K562 (cell line): Measurements from ENCODE around the gene RXRA. TPM values are rescaled to one million over a fixed set of nuclear protein-coding genes. Genes with fewer than 3 reads are reported as not detected.

Experiments used
- ATAC-seq: fragments of 200-7000 bp; cut with Tn5 transposase; 3 replicates; pipeline ENCODE4 v1.9.1; 2020; ENCODE audit warnings: moderate library complexity
- BruUV-seq: library from RNA; stranded (reverse); fragments of 400-500 nt; replicated peaks from 2 replicates; lab custom pipeline; 2021; lab: Mats Ljungman, UMichigan
- CTCF ChIA-PET: fragments of 300-600 bp; formaldehyde crosslinking; extraction: SDS; loops from one replicate; lab custom pipeline; 2021; ENCODE audit warnings: low intra/inter-chr PET ratio; lab: Yijun Ruan, JAX
- POLR2A ChIA-PET: fragments of 300-600, 350-650 bp; sonication (Branson Sonifier 250); formaldehyde crosslinking; extraction: SDS; loops from one replicate; lab custom pipeline; 2021; ENCODE audit warnings: antibody characterized with exemption, inconsistent platforms; lab: Yijun Ruan, JAX
- DNase-seq, 4 experiments: peaks; one replicate each; pipeline versions ENCODE4 v3.0.0 to v3.0.0-alpha.2; 2011 to 2018; ENCODE audit warnings: low spot score in 3 of 4, mixed read lengths in 3 of 4; ENCODE audit errors: extremely low read depth in 1 of 4
- FAIRE-seq: peaks from 2 replicates; lab custom pipeline; 2011; peaks lifted over from hg19 to GRCh38; lab: Jason Lieb, UNC
- H2AFZ ChIP-seq: 2 replicates; pipeline ENCODE4 v1.6.0; 2011; ENCODE audit warnings: low read depth, low read length, control low read depth, inconsistent platforms
- H3K27ac ChIP-seq: fragments of 200-600 bp; 3 replicates; pipeline ENCODE4 v1.8.0; 2011; ENCODE audit warnings: low read depth, mild to moderate bottlenecking, control low read depth, inconsistent platforms, low read length, moderate library complexity, mixed read lengths; ENCODE audit errors: extremely low read depth
- H3K27me3 ChIP-seq, 2 experiments: fragments of 300-600 bp in 1 of 2; 2 replicates in 1 of 2; 3 replicates in 1 of 2; pipeline versions ENCODE4 v1.6.0 to v1.8.0; 2011; ENCODE audit warnings: inconsistent platforms in 2 of 2, low read length in 2 of 2, mild to moderate bottlenecking in 1 of 2, mixed read lengths in 1 of 2, moderate library complexity in 1 of 2; ENCODE audit not compliant: control insufficient read depth in 2 of 2, insufficient read depth in 2 of 2
- H3K36me3 ChIP-seq: fragments of 300-600 bp; 3 replicates; pipeline ENCODE4 v1.8.0; 2011; ENCODE audit warnings: mild to moderate bottlenecking, low read length, inconsistent platforms; ENCODE audit not compliant: control insufficient read depth, insufficient read depth
- H3K4me1 ChIP-seq, 2 experiments: fragments of 200-600 bp in 1 of 2; replicated peaks in 1 of 2; 2 replicates in 1 of 2; 3 replicates in 1 of 2; pipeline versions ENCODE4 v1.5.1 to v1.8.0; 2011; ENCODE audit warnings: inconsistent platforms in 2 of 2, low read length in 2 of 2, mild to moderate bottlenecking in 1 of 2, mixed read lengths in 1 of 2, moderate library complexity in 1 of 2; ENCODE audit not compliant: control insufficient read depth in 2 of 2, insufficient read depth in 2 of 2
- H3K4me2 ChIP-seq: 2 replicates; pipeline ENCODE4 v1.6.1; 2011; ENCODE audit warnings: low read length, control low read depth, inconsistent platforms, mixed read lengths; ENCODE audit not compliant: insufficient read depth
- H3K4me3 ChIP-seq: fragments of 200-600 bp; sonication (generic), shearing (Covaris generic); 2 replicates; pipeline ENCODE4 v1.5.1; 2016; ENCODE audit warnings: control low read depth, inconsistent platforms
- H3K79me2 ChIP-seq: fragments of 200-600 bp; 3 replicates; pipeline ENCODE4 v1.8.0; 2011; ENCODE audit warnings: low read length, inconsistent platforms; ENCODE audit not compliant: control insufficient read depth, insufficient read depth
- H3K9ac ChIP-seq, 2 experiments: 2 replicates each; pipeline versions ENCODE4 v1.6.0 to v1.6.1; 2011; ENCODE audit warnings: low read depth in 2 of 2, low read length in 2 of 2, control low read depth in 1 of 2, inconsistent platforms in 1 of 2, mild to moderate bottlenecking in 1 of 2, mixed read lengths in 1 of 2; ENCODE audit not compliant: insufficient read depth in 1 of 2
- H3K9me1 ChIP-seq: one replicate; pipeline ENCODE4 v1.6.0; 2011; ENCODE audit warnings: inconsistent platforms, mild to moderate bottlenecking, low read length, moderate library complexity; ENCODE audit not compliant: control insufficient read depth, insufficient read depth
- H3K9me3 ChIP-seq: replicated peaks from 2 replicates; pipeline ENCODE4 v1.5.1; 2011; ENCODE audit warnings: low read depth, low read length, inconsistent platforms; ENCODE audit not compliant: control insufficient read depth, insufficient read depth
- H4K20me1 ChIP-seq: replicated peaks from 2 replicates; pipeline ENCODE4 v1.6.1; 2011; ENCODE audit warnings: low read length, inconsistent platforms, mixed read lengths; ENCODE audit not compliant: control insufficient read depth, insufficient read depth
- MGA ChIP-seq: fragments of 450-650 bp; IDR thresholded peaks from 2 replicates; pipeline ENCODE4 v1.6.1; 2016; ENCODE audit warnings: mild to moderate bottlenecking, moderate library complexity
- POLR2G ChIP-seq: fragments of 200-400 bp; formaldehyde crosslinking; IDR thresholded peaks from 2 replicates; pipeline ENCODE4 v1.6.1; 2017; ENCODE audit warnings: low read depth, mild to moderate bottlenecking, antibody characterized with exemption, low read length, moderate library complexity
- RUNX1 ChIP-seq: sonication (generic); IDR thresholded peaks from 2 replicates; pipeline ENCODE4 v1.6.1; 2016; ENCODE audit warnings: antibody characterized with exemption, low read depth
- TAL1 ChIP-seq: fragments of 450-650 bp; IDR thresholded peaks from 2 replicates; pipeline ENCODE4 v1.6.1; 2016; ENCODE audit warnings: mild to moderate bottlenecking
- ZBTB26 ChIP-seq: fragments of 450-650 bp; formaldehyde crosslinking; IDR thresholded peaks from 2 replicates; pipeline ENCODE4 v1.4.0; 2022; ENCODE audit warnings: missing genetic modification characterization
- WGBS: fragments of 100-300 bp; shearing (Covaris generic); methylation state at CpG from one replicate; pipeline ENCODE4 v1.1.6; 2016; ENCODE audit warnings: low coverage, mixed read lengths; ENCODE audit not compliant: insufficient coverage; ENCODE audit errors: missing lambda C conversion rate; 5-methylcytosine and 5-hydroxymethylcytosine counted together
- in situ Hi-C: fragments of 300-500 bp; cut with MboI; formaldehyde crosslinking; loops from 4 replicates; pipeline ENCODE4 v1.15.0; 2018; ENCODE audit warnings: inconsistent platforms, mixed read lengths
- intact Hi-C: fragments of 100-400 bp; cut with micrococcal nuclease; formaldehyde crosslinking; loops from 2 replicates; pipeline ENCODE4 v1.14.2; 2022
- polyA plus RNA-seq, 8 experiments: library from polyadenylated mRNA; depleted of rRNA in 4 of 8; stranded (reverse) in 5 of 8; unstranded in 3 of 8; fragments of >200 nt; fragmentation: Nextera tagmentation in 2 of 8; fragmentation: Illumina TruSeq in 1 of 8; extraction: Ambion mirVana in 2 of 8; extraction: Trizol in 1 of 8; gene quantifications; 2 replicates each; pipeline versions ENCODE4 v1.2.1 to v1.2.3, GENCODE V29; 2011 to 2014; ENCODE audit warnings: inconsistent platforms in 1 of 8, missing spikeins in 1 of 8
- total RNA-seq, 7 experiments: library from RNA; depleted of rRNA in 6 of 7; stranded (reverse); fragments of >200 nt in 6 of 7; fragmentation: Illumina TruSeq in 2 of 7; extraction: Trizol in 2 of 7; gene quantifications; 2 replicates each; pipeline versions ENCODE4 v1.2.1 to v1.2.3, GENCODE V29; 2011 to 2021; ENCODE audit warnings: low replicate concordance in 1 of 7
- TF ChIP-seq, protein P1 (sequence below): fragments of 250-450 bp; sonication (Bioruptor Pico); IDR thresholded peaks from 2 replicates; pipeline ENCODE4 v1.9.0; 2021; ENCODE audit warnings: mild to moderate bottlenecking, inconsistent platforms

Gene RXRA
- total and polyA plus RNA-seq, 9 of the 15 experiments (the other 6 are each of a cell fraction or from before 2014, with no cell fraction given): 0.35 to 23.6 (median 4.6) TPM

DNA sequence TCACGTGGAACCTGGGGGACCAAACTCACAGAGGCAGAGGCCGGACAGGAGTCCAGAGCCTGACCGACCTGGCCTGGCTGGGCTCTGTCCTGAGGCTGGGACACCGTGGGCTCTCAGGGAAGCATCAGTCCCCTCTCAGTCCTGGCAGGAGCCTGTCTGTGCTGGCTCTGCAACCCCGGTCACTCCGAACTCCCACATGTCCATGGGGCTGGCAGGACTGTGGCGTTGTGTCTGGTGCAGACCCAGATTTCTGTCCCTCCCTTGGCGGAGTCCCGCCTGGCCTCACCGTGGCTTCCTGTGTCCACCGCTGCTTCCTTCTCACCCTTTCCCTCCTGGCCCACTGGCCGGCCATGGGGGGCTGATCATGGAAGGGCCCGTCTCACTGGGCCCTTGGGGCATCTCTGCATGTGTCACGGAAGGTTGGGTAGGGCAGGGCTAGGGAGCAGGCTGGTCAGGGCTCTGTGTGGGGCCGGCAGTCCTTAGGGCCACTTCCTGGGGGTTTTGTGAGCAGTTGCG is 68.8 kb downstream of the RXRA start:
- no peaks in the 10 kb centered on the region for H3K27me3 ChIP-seq
- intact Hi-C loops: no loop called here
- H3K4me1 ChIP-seq: peaks cover 0 to 41% of the 10 kb centered on the region in 2 experiments; a peak in 2 of 5 replicates
- peaks cover 11% of the 10 kb centered on the region; the same call in 1 of the 2 replicates for H4K20me1 ChIP-seq
- H3K27ac ChIP-seq: no peak overlapping the region
- peaks cover 3% of the 10 kb centered on the region; the same call in 1 of the 3 replicates for H3K79me2 ChIP-seq
- in situ Hi-C loops: no loop called here
- no peaks in the 10 kb centered on the region for H3K36me3 ChIP-seq
- no peaks in the 10 kb centered on the region for H3K9me1 ChIP-seq
- no TSS peak for BruUV-seq
- H3K9ac ChIP-seq: no peak overlapping the region; a peak in 1 of 4 replicates
- DNase-seq (no peak), FAIRE-seq (no peak), ATAC-seq (no peak)
- ChIA-PET CTCF (no interaction called here), POLR2A (interaction anchor here (1.2 kb wide), 1 partner anchor 12 kb away, joined by 3 read pairs; no protein-coding TSS in a partner anchor)
- WGBS: 49% methylated on average over 13 of the region's 16 CpGs
- H3K9me3 ChIP-seq: peaks cover 7% of the 10 kb centered on the region
- H3K4me3 ChIP-seq: no peak overlapping the region
- H3K4me2 ChIP-seq: no peak overlapping the region
- no peak overlapping the region for H2AFZ ChIP-seq
- TF ChIP-seq, protein P1, sequence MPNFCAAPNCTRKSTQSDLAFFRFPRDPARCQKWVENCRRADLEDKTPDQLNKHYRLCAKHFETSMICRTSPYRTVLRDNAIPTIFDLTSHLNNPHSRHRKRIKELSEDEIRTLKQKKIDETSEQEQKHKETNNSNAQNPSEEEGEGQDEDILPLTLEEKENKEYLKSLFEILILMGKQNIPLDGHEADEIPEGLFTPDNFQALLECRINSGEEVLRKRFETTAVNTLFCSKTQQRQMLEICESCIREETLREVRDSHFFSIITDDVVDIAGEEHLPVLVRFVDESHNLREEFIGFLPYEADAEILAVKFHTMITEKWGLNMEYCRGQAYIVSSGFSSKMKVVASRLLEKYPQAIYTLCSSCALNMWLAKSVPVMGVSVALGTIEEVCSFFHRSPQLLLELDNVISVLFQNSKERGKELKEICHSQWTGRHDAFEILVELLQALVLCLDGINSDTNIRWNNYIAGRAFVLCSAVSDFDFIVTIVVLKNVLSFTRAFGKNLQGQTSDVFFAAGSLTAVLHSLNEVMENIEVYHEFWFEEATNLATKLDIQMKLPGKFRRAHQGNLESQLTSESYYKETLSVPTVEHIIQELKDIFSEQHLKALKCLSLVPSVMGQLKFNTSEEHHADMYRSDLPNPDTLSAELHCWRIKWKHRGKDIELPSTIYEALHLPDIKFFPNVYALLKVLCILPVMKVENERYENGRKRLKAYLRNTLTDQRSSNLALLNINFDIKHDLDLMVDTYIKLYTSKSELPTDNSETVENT: no peak
- TF ChIP-seq TAL1 (no peak), MGA (no peak), RUNX1 (no peak), POLR2G (no peak), ZBTB26 (CRISPR knock-in tag) (no peak)
